Limb (tissue), 2 donors: Measurements from ENCODE around the gene PLAC1.

Experiments used
- DNase-seq, 2 donors: peaks; one replicate each; pipeline ENCODE4 v3.0.0-alpha.2; 2016; ENCODE audit errors: extremely low spot score in 2 of 2

The PLAC1 gene

GRCh38 chrX:134658002-134658759 is at the start of gene PLAC1:
TSS of gene PLAC1 (minus strand) at chrX:134658471. CDS start at chrX:134566682, 91,789 bp downstream.
- peak in 1 of 2 donors; percentile 32 for DNase-seq

- DNase-seq: no peak
These were observed 47.9 kb upstream of the PLAC1 start for GRCh38 chrX:134706138-134706537.

- DNase-seq: no peak
These were observed 37.7 kb upstream of the PLAC1 start for GRCh38 chrX:134695999-134696398.

- no peak for DNase-seq
These were observed 36.4 kb upstream of the PLAC1 start for GRCh38 chrX:134694333-134695322.

- no peak for DNase-seq
These were observed 35.4 kb upstream of the PLAC1 start for GRCh38 chrX:134693644-134694043.

- no peak for DNase-seq
These were observed 34.7 kb upstream of the PLAC1 start for GRCh38 chrX:134692990-134693389.

- no peak for DNase-seq
These were observed 34.0 kb upstream of the PLAC1 start for GRCh38 chrX:134692233-134692632.

GRCh38 chrX:134691453-134691852 is 33.2 kb upstream of the PLAC1 start:
- no peak for DNase-seq

- no peak for DNase-seq
These were observed 30.6 kb upstream of the PLAC1 start for GRCh38 chrX:134688839-134689238.

GRCh38 chrX:134688031-134688823 is 30.0 kb upstream of the PLAC1 start:
- no peak for DNase-seq

GRCh38 chrX:134685668-134686067 is 27.4 kb upstream of the PLAC1 start:
- DNase-seq: no peak

- no peak for DNase-seq
These were observed 26.7 kb upstream of the PLAC1 start for GRCh38 chrX:134684956-134685355.

- no peak for DNase-seq
These were observed 25.2 kb upstream of the PLAC1 start for GRCh38 chrX:134683351-134684005.

- no peak for DNase-seq
These were observed 23.8 kb upstream of the PLAC1 start for GRCh38 chrX:134682081-134682480.

GRCh38 chrX:134679644-134680043 is 21.4 kb upstream of the PLAC1 start:
- DNase-seq: no peak

- no peak for DNase-seq
These were observed 20.9 kb upstream of the PLAC1 start for GRCh38 chrX:134679221-134679620.

GRCh38 chrX:134677332-134677731 is 19.1 kb upstream of the PLAC1 start:
- DNase-seq: no peak

- DNase-seq: no peak
These were observed 18.2 kb upstream of the PLAC1 start for GRCh38 chrX:134676436-134676835.

- no peak for DNase-seq
These were observed 14.9 kb upstream of the PLAC1 start for GRCh38 chrX:134673123-134673522.

GRCh38 chrX:134672101-134672500 is 13.8 kb upstream of the PLAC1 start:
- DNase-seq: no peak

GRCh38 chrX:134671294-134671693 is 13.0 kb upstream of the PLAC1 start:
- no peak for DNase-seq
